Stimulated activated CD4-positive, alpha-beta T cell treated with anti-CD3 and anti-CD28 coated beads, Interleukin-15, amount 100 ng/mL, for 1 hour (primary cell): ENCODE data around the gene PHF20.
"Not testable (repeated sequence)": the region's sequence is repeated elsewhere in the genome, so short reads cannot be mapped to it uniquely, and the experiment has no call there.

ENCODE experiments used
- DNase-seq, 2 donors: peaks; one replicate each; pipeline ENCODE4 v3.0.0-alpha.2; 2020; ENCODE audit warnings: low read depth in 1 of 2, low spot score in 1 of 2

PHF20 gene

GRCh38 chr20:35739294-35740163, 32.3 kb upstream of the PHF20 start:
- no peak for DNase-seq

GRCh38 chr20:35741892-35742740, 29.7 kb upstream of the PHF20 start, which contains the start of gene RBM39:
Gene RBM39 (minus strand): TSS chr20:35742260. CDS start chr20:35740874, 1,386 bp downstream.
- peak; percentile 93 to 97 for DNase-seq

- DNase-seq = no peak
These were observed 28.9 kb upstream of the PHF20 start for GRCh38 chr20:35742741-35743523.

- DNase-seq = no peak
These were observed 27.9 kb upstream of the PHF20 start for GRCh38 chr20:35743693-35744491.

GRCh38 chr20:35744492-35744841, 27.3 kb upstream of the PHF20 start:
- DNase-seq = not testable (repeated sequence)

- DNase-seq = no peak
These were observed 21.2 kb upstream of the PHF20 start for GRCh38 chr20:35750611-35751010.

GRCh38 chr20:35756404-35756803, 15.4 kb upstream of the PHF20 start:
- no peak for DNase-seq

GRCh38 chr20:35757098-35757705, 14.6 kb upstream of the PHF20 start:
- no peak for DNase-seq

- not testable (repeated sequence) for DNase-seq
These were observed 10.3 kb upstream of the PHF20 start for GRCh38 chr20:35761548-35761947.

GRCh38 chr20:35762461-35762860, 9.4 kb upstream of the PHF20 start:
- no peak for DNase-seq

GRCh38 chr20:35764936-35765335, 6.9 kb upstream of the PHF20 start:
- not testable (repeated sequence) for DNase-seq

GRCh38 chr20:35766843-35767242, 5.0 kb upstream of the PHF20 start:
- no peak for DNase-seq

- DNase-seq = peak in 1 of 2 donors; percentile 29
These were observed 3.9 kb upstream of the PHF20 start for GRCh38 chr20:35767683-35768481.

- DNase-seq = no peak
These were observed 2.8 kb upstream of the PHF20 start for GRCh38 chr20:35768731-35769664.

- no peak for DNase-seq
These were observed 487 bp upstream of the PHF20 start for GRCh38 chr20:35771367-35771688.

- DNase-seq = no peak
These were observed 796 bp downstream of the PHF20 start for GRCh38 chr20:35772563-35773058.

- no peak for DNase-seq
These were observed 1.4 kb downstream of the PHF20 start for GRCh38 chr20:35773154-35773751.

GRCh38 chr20:35774391-35774790, 2.6 kb downstream of the PHF20 start:
- no peak for DNase-seq
